Measurements from ENCODE around the gene CMPK2.

DNA sequence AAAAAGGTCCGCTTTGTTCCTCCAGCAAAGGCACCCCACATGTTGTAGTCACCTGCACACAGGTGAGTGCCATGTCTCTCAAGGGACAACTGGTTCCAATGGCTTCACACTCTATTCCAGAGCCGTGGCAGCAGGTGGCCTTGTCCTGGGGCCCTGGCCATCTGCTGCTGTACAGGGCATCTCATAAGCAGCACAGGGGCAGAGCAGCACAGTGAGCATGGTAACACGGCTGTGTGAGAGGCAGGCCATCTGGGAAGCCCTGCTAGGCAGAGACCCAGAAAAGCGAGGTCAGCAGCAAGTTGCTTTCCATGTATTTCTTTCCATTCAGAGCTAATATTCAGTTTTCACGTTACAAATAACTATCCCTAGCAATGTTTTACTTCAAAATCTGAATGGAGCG, 54.7 kb downstream of the CMPK2 start:
- no peak for TF ChIP-seq TCF7L2 (IDR thresholded peaks at IDR 0.05; ENCODE audit: low read depth, low read length)
- TF ChIP-seq, protein P1, sequence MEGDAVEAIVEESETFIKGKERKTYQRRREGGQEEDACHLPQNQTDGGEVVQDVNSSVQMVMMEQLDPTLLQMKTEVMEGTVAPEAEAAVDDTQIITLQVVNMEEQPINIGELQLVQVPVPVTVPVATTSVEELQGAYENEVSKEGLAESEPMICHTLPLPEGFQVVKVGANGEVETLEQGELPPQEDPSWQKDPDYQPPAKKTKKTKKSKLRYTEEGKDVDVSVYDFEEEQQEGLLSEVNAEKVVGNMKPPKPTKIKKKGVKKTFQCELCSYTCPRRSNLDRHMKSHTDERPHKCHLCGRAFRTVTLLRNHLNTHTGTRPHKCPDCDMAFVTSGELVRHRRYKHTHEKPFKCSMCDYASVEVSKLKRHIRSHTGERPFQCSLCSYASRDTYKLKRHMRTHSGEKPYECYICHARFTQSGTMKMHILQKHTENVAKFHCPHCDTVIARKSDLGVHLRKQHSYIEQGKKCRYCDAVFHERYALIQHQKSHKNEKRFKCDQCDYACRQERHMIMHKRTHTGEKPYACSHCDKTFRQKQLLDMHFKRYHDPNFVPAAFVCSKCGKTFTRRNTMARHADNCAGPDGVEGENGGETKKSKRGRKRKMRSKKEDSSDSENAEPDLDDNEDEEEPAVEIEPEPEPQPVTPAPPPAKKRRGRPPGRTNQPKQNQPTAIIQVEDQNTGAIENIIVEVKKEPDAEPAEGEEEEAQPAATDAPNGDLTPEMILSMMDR (IDR thresholded peaks at IDR 0.05): no peak
- TF ChIP-seq SIN3A (IDR thresholded peaks at IDR 0.05; ENCODE audit: borderline replicate concordance, insufficient read depth, low read depth, low read length): no peak

All from Panc1 (cell line).